Thoracic aorta (tissue), 2 donors: ENCODE measurements around the gene PDZD7. TPM values are rescaled to one million over a fixed set of nuclear protein-coding genes. Genes with fewer than 3 reads are reported as not detected.

Source experiments
- ATAC-seq: fragments of 150-250 bp; one replicate; pipeline ENCODE4 v1.8.0; 2017; ENCODE audit warnings: low read depth; ENCODE audit not compliant: insufficient number of reproducible peaks, low FRiP score
- DNase-seq: peaks from one replicate; pipeline ENCODE4 v3.0.0-alpha.2; 2020; ENCODE audit warnings: low spot score
- H3K27ac ChIP-seq, 2 donors: fragments of 200-600 bp; sonication (generic); 1 replicate in 1 of 2; 2 replicates in 1 of 2; pipeline ENCODE4 v1.5.1; 2016; ENCODE audit warnings: mild to moderate bottlenecking in 2 of 2, moderate library complexity in 2 of 2
- H3K27me3 ChIP-seq: fragments of 200-600 bp; sonication (generic); replicated peaks from 2 replicates; pipeline ENCODE4 v1.6.0; 2016; ENCODE audit warnings: mild to moderate bottlenecking; ENCODE audit not compliant: insufficient read depth
- H3K36me3 ChIP-seq: fragments of 200-600 bp; sonication (generic); one replicate; pipeline ENCODE4 v1.5.1; 2016
- H3K4me1 ChIP-seq, 2 donors: fragments of 200-600 bp; sonication (generic); 1 replicate in 1 of 2; 2 replicates in 1 of 2; pipeline versions ENCODE4 v1.5.1 to v1.6.0; 2016; ENCODE audit warnings: low read depth in 2 of 2, mild to moderate bottlenecking in 1 of 2; ENCODE audit not compliant: control insufficient read depth in 1 of 2
- H3K4me3 ChIP-seq: fragments of 200-600 bp; sonication (generic); 2 replicates; pipeline ENCODE4 v1.5.1; 2016; ENCODE audit warnings: mild to moderate bottlenecking
- H3K9me3 ChIP-seq: fragments of 200-600 bp; sonication (generic); 2 replicates; pipeline ENCODE4 v1.5.1; 2016
- total RNA-seq, 2 donors: library from RNA; depleted of rRNA; stranded (reverse); fragments of >200 nt; gene quantifications; one replicate each; pipeline versions ENCODE4 v1.1.0 to v1.2.3, GENCODE V29; 2016
- TF ChIP-seq, protein P1 (sequence below): fragments of 200-600 bp; sonication (generic); IDR thresholded peaks from one replicate; pipeline ENCODE4 v1.5.1; 2019; ENCODE audit warnings: antibody characterized with exemption

PDZD7 gene
- total RNA-seq, 2 donors from 2014 or later = 0.14 to 1.1 TPM

DNA sequence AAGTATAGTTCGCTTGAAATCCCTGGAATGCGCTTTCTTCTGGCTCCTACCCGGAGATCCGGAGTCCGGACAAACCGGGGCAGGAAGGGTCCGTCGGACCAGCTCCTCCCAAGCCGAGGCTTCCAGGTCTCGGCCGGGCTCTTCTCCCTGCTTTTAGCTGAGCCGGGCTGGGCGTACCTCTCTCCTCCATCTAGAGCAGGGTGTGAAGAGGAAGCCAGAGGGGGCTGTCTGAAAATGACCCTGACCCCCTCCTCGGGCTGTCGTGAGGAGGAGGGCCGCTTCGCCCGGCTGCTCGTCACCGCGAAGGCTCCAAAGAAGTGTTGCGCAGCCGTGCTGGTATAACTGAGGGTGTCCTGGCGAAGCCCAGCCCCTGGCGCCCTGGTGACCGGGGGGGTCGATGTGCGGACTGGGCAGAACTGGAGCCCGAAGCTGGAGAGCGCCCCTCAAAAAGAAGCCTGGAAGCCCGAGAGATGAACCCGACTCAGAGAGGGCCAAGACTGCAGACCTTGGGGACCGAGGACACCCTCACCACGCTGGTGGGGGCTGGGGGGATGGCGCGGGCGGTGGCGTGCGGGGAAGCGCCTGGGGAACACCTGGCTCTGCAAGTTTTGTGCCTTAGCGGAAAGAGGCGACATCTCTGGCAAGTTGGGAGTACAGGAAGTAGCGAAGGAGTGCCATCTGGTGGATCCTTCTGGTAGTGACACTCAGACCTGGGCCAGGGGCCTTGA is 36.6 kb upstream of the PDZD7 start:
- peaks cover 4% of the 10 kb centered on the region for H3K27me3 ChIP-seq
- H3K4me3 ChIP-seq = peak overlapping the region; percentile 87
- TF ChIP-seq, protein P1, sequence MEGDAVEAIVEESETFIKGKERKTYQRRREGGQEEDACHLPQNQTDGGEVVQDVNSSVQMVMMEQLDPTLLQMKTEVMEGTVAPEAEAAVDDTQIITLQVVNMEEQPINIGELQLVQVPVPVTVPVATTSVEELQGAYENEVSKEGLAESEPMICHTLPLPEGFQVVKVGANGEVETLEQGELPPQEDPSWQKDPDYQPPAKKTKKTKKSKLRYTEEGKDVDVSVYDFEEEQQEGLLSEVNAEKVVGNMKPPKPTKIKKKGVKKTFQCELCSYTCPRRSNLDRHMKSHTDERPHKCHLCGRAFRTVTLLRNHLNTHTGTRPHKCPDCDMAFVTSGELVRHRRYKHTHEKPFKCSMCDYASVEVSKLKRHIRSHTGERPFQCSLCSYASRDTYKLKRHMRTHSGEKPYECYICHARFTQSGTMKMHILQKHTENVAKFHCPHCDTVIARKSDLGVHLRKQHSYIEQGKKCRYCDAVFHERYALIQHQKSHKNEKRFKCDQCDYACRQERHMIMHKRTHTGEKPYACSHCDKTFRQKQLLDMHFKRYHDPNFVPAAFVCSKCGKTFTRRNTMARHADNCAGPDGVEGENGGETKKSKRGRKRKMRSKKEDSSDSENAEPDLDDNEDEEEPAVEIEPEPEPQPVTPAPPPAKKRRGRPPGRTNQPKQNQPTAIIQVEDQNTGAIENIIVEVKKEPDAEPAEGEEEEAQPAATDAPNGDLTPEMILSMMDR = peak; percentile 92
- no peaks in the 10 kb centered on the region for H3K9me3 ChIP-seq
- H3K36me3 ChIP-seq = no peaks in the 10 kb centered on the region
- DNase-seq (peak; percentile 30), ATAC-seq (no peak)
- peaks cover 13 to 38% of the 10 kb centered on the region in 2 donors for H3K4me1 ChIP-seq
- H3K27ac ChIP-seq = peak overlapping the region in 1 of 2 donors; percentile 24

DNA sequence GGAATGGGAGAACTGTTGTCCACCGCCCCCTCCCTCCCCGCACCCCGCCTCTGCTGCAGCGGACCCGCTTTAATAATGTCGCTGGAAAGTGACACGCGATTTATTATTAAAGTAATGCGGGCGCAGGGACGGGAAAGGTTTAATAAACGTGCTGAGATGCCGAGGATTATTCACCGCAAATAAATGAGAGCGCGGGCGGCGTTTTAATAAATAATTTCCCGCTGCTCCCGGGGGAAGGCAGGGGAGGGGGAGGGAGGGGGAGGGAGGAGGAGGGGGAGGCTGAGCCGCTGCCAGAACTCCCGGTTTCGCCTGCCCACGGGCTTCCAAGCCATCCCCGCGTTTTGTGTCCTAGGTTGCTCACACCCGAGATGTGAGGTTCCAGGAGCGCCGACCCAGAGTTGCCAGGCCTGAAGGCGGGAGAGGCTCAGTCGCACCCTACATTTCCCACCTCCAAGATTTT is 36.0 kb upstream of the PDZD7 start:
- no peaks in the 10 kb centered on the region for H3K9me3 ChIP-seq
- H3K27me3 ChIP-seq = peaks cover 4% of the 10 kb centered on the region
- DNase-seq = no peak
- peaks cover 16 to 43% of the 10 kb centered on the region in 2 donors for H3K4me1 ChIP-seq
- peak overlapping the region; percentile 87 for H3K4me3 ChIP-seq
- ATAC-seq = no peak
- TF ChIP-seq, protein P1 = no peak
- H3K36me3 ChIP-seq = no peaks in the 10 kb centered on the region
- H3K27ac ChIP-seq = peak overlapping the region; percentile 63 to 77

DNA sequence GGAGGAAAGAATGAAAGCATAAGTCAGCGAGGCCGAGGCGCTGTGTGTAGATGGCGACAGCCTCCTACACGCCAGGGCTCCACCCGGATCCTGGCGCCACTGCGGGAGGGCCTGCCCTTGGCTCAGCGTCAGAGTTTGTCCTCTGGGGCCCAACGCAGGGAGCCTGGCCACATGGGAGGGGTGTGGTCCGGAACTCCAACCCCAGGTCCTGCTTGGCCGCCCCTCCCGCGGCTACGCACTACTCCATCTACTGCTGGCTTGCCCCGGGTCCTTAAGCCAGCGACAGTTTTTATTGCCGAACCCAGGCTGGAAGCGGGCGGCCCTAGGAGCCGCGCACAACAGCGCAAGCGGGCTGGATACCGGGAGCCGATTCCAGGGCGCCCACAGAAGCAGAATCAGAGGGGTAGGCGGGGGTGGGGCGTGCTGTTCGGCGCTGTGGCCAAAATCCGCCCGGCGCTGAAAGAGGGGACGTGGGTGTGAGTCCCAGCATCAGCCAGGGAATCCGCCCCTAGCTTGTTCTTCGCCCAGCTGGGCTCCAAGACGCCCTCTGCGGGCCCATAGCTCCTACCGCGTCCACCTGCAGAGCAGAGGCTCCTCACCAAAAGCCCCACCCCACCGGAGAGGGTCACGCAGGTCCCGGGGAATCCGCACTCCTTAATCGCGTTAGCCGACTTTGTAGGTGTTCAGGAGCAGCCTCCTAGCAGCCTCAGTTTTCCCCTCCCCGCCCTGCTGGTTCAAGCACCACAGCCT is 35.4 kb upstream of the PDZD7 start:
- H3K36me3 ChIP-seq = no peaks in the 10 kb centered on the region
- TF ChIP-seq, protein P1 = peak; percentile 31
- peaks cover 16 to 50% of the 10 kb centered on the region in 2 donors for H3K4me1 ChIP-seq
- no peaks in the 10 kb centered on the region for H3K9me3 ChIP-seq
- no peak for DNase-seq
- H3K27me3 ChIP-seq = no peaks in the 10 kb centered on the region
- peak overlapping the region; percentile 87 for H3K4me3 ChIP-seq
- ATAC-seq = peak; percentile 6
- peak overlapping the region; percentile 63 to 77 for H3K27ac ChIP-seq

DNA sequence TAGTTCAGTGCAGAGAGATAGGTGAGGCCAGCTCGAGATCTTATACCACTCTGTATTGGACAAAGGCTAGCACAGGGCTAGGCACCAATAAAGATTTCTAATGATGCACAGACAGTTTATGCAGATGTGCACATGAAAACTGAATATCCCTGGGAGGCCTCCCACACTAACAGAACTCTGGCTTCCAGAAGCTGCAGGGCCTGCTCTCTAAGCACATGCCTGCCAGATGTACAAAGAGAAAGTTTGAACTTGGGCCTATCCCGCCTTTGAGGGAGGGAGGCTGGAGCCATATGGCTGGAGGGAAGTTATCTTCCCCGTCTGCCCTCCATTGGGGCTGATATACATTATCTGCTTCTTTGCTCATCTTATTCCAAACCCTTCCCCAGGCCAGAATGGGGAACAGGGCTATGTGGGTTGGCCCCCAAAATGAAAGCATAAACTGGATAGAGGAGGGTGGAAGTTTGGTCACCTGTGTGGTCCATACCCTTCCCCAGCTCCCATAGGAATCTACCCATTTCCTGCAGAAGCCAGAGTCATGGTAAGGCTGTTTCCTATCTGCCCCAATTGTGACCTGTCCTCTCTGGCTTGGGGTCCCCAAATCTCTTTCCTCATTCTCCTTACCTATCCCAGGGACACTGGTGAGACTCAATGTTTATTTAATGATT is 34.7 kb upstream of the PDZD7 start:
- peaks cover 16 to 51% of the 10 kb centered on the region in 2 donors for H3K4me1 ChIP-seq
- no peaks in the 10 kb centered on the region for H3K36me3 ChIP-seq
- H3K9me3 ChIP-seq = no peaks in the 10 kb centered on the region
- no peaks in the 10 kb centered on the region for H3K27me3 ChIP-seq
- TF ChIP-seq, protein P1 = no peak
- ATAC-seq (no peak), DNase-seq (no peak)
- H3K4me3 ChIP-seq = peak overlapping the region; percentile 87
- H3K27ac ChIP-seq = peak overlapping the region; percentile 63 to 77
